Measurements from ENCODE around the gene ADNP. TPM values are rescaled to one million over a fixed set of nuclear protein-coding genes. Genes with fewer than 3 reads are reported as not detected.
"Not testable (repeated sequence)": the region's sequence is repeated elsewhere in the genome, so short reads cannot be mapped to it uniquely, and the experiment has no call there.

The ADNP gene
- total RNA-seq, 2 donors from 2014 or later: 23.7 to 34.3 TPM

GRCh38 chr20:50886184-50886790 lies 45.0 kb downstream of the ADNP start:
- H3K4me1 ChIP-seq: no peaks in the 10 kb centered on the region
- H3K27ac ChIP-seq: no peak overlapping the region
- no peaks in the 10 kb centered on the region for H3K27me3 ChIP-seq
- H3K9me3 ChIP-seq: no peaks in the 10 kb centered on the region
- no peak for DNase-seq (ENCODE audit: low spot score)
- no peak for TF ChIP-seq CTCF (IDR thresholded peaks at IDR 0.05)
- peaks cover 12% of the 10 kb centered on the region for H3K36me3 ChIP-seq
- H3K4me3 ChIP-seq: no peak overlapping the region

DNA sequence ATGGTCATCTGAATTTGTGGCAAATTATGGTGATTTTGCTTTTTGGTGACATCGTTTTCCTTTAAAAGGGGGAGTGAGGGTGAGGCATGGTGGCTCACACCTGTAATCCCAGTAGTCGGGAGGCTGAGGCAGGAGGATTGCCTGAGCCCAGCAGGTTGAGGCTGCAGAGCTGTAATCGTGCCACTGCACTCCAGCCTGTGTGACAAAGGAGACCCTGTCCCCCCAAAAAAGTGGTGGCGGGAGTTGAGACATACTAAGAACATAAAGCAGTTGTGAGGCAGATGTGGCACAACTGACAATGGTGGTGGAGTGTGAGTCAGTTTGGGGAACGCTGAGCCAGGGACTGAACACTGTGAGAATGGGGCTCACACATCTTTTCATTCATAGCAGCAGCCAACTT lies 45.5 kb downstream of the ADNP start:
- no peak overlapping the region for H3K4me3 ChIP-seq
- H3K27ac ChIP-seq: no peak overlapping the region
- no peak for TF ChIP-seq CTCF (IDR thresholded peaks at IDR 0.05)
- H3K27me3 ChIP-seq: no peaks in the 10 kb centered on the region
- no peak for DNase-seq (ENCODE audit: low spot score)
- no peaks in the 10 kb centered on the region for H3K4me1 ChIP-seq
- peaks cover 8% of the 10 kb centered on the region for H3K36me3 ChIP-seq
- H3K9me3 ChIP-seq: no peaks in the 10 kb centered on the region

- no peaks in the 10 kb centered on the region for H3K9me3 ChIP-seq
- no peak overlapping the region for H3K27ac ChIP-seq
- no peak overlapping the region for H3K4me3 ChIP-seq
- H3K27me3 ChIP-seq: no peaks in the 10 kb centered on the region
- no peaks in the 10 kb centered on the region for H3K4me1 ChIP-seq
- no peak for TF ChIP-seq CTCF (IDR thresholded peaks at IDR 0.05)
- DNase-seq (ENCODE audit: low spot score): no peak
- H3K36me3 ChIP-seq: peaks cover 8% of the 10 kb centered on the region
Measured at GRCh38 chr20:50885068-50885467, 46.2 kb downstream of the ADNP start.

GRCh38 chr20:50883856-50884255 lies 47.4 kb downstream of the ADNP start:
- TF ChIP-seq CTCF (IDR thresholded peaks at IDR 0.05): no peak
- Histone ChIP-seq H3K4me1 (no peaks in the 10 kb centered on the region), H3K4me3 (no peak overlapping the region), H3K36me3 (peaks cover 5% of the 10 kb centered on the region), H3K9me3 (no peaks in the 10 kb centered on the region), H3K27ac (no peak overlapping the region), H3K27me3 (no peaks in the 10 kb centered on the region)
- no peak for DNase-seq (ENCODE audit: low spot score)

GRCh38 chr20:50881759-50882424 lies 49.3 kb downstream of the ADNP start:
- not testable (repeated sequence) for H3K36me3 ChIP-seq; H3K27ac ChIP-seq; DNase-seq (ENCODE audit: low spot score); H3K9me3 ChIP-seq; H3K27me3 ChIP-seq; H3K4me1 ChIP-seq; H3K4me3 ChIP-seq

- no peak for TF ChIP-seq CTCF (IDR thresholded peaks at IDR 0.05)
- Histone ChIP-seq H3K4me1 (no peaks in the 10 kb centered on the region), H3K27ac (no peak overlapping the region)
Measured at GRCh38 chr20:50879649-50880550, 51.3 kb downstream of the ADNP start.

More at GRCh38 chr20:50879649-50880550, 51.3 kb downstream of the ADNP start:
- Histone ChIP-seq H3K36me3 (no peaks in the 10 kb centered on the region), H3K27me3 (no peaks in the 10 kb centered on the region), H3K4me3 (no peak overlapping the region), H3K9me3 (no peaks in the 10 kb centered on the region)
- DNase-seq (ENCODE audit: low spot score): no peak

Measured in right atrium auricular region (tissue), 2 donors.